ENCODE measurements around the gene TSTD1.
"Not testable (repeated sequence)": the region's sequence is repeated elsewhere in the genome, so short reads cannot be mapped to it uniquely, and the experiment has no call there.

DNA sequence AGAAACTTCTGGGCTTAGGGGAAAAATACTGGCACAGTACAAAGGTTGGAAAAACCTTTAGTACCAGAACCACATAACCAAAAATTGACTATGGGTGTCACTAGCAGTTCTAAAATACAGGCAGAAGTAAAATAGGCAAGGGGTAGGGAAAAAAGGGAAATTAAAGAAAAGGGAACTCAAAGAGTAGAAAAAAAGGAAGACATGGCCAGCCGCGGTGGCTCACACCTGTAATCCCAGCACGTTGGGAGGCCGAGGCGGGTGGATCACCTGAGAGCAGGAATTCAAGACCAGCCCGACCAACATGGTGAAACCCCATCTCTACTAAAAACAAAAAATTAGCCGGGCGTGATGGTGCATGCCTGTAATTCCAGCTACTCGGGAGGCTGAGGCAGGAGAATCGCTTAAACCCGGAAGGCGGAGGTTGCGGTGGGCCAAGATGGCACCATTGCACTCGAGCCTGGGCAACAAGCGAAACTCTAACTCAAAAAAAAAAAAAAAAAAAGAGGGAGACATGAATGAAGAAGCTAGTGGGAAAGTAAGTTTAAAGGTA, 19.6 kb downstream of the TSTD1 start:
- TF ChIP-seq, protein P1, sequence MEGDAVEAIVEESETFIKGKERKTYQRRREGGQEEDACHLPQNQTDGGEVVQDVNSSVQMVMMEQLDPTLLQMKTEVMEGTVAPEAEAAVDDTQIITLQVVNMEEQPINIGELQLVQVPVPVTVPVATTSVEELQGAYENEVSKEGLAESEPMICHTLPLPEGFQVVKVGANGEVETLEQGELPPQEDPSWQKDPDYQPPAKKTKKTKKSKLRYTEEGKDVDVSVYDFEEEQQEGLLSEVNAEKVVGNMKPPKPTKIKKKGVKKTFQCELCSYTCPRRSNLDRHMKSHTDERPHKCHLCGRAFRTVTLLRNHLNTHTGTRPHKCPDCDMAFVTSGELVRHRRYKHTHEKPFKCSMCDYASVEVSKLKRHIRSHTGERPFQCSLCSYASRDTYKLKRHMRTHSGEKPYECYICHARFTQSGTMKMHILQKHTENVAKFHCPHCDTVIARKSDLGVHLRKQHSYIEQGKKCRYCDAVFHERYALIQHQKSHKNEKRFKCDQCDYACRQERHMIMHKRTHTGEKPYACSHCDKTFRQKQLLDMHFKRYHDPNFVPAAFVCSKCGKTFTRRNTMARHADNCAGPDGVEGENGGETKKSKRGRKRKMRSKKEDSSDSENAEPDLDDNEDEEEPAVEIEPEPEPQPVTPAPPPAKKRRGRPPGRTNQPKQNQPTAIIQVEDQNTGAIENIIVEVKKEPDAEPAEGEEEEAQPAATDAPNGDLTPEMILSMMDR (IDR thresholded peaks at IDR 0.05), result not testable (repeated sequence)
- not testable (repeated sequence) for TF ChIP-seq POLR2AphosphoS5, POLR2A, EP300 (IDR thresholded peaks at IDR 0.05)

All from suprapubic skin (tissue), 4 donors.